C4-2B (cell line): ENCODE results near the gene CEP131.

Experiments used
- CTCF ChIP-seq: fragments of 450-650 bp; conservative IDR thresholded peaks from 2 replicates; pipeline ENCODE4 v1.5.1; 2017; ENCODE audit warnings: mild to moderate bottlenecking
- ZFX ChIP-seq: fragments of 450-650 bp; IDR thresholded peaks from 2 replicates; pipeline ENCODE4 v1.6.1; 2017

GRCh38 chr17:81236784-81237183, 14.0 kb upstream of the CEP131 start:
- TF ChIP-seq CTCF (no peak), ZFX (no peak)
